HG02759 (cell line): Measurements from ENCODE around the gene HNF1A.

Experiments
- ATAC-seq: cut with Tn5 transposase; IDR thresholded peaks from one replicate; pipeline ENCODE4 v1.9.1; 2021; ENCODE audit warnings: mild to moderate bottlenecking, moderate library complexity; ENCODE audit not compliant: unreplicated experiment

The HNF1A gene

GRCh38 chr12:120956579-120957300 is 21.6 kb upstream of the HNF1A start:
- no peak for ATAC-seq

- no peak for ATAC-seq
Observed at GRCh38 chr12:120959111-120959878, 19.0 kb upstream of the HNF1A start.

- ATAC-seq = no peak
Observed at GRCh38 chr12:120960657-120961056, 17.7 kb upstream of the HNF1A start.

GRCh38 chr12:120961604-120962531 is 16.5 kb upstream of the HNF1A start:
- ATAC-seq = no peak

- ATAC-seq = no peak
Observed at GRCh38 chr12:120962532-120963020, 15.8 kb upstream of the HNF1A start.

GRCh38 chr12:120964298-120964697 is 14.0 kb upstream of the HNF1A start:
- no peak for ATAC-seq

- no peak for ATAC-seq
Observed at GRCh38 chr12:120965534-120966091, 12.7 kb upstream of the HNF1A start.

GRCh38 chr12:120970310-120970709 is 8.0 kb upstream of the HNF1A start:
- ATAC-seq = no peak

GRCh38 chr12:120971299-120972180 is 6.8 kb upstream of the HNF1A start:
- no peak for ATAC-seq

- no peak for ATAC-seq
Observed at GRCh38 chr12:120972870-120973543, 5.3 kb upstream of the HNF1A start.

- ATAC-seq = no peak
Observed at GRCh38 chr12:120977531-120978295, 630 bp upstream of the HNF1A start.

- no peak for ATAC-seq
Observed at GRCh38 chr12:120979220-120979861, 998 bp downstream of the HNF1A start.

GRCh38 chr12:120979862-120980696 is 1.7 kb downstream of the HNF1A start:
- ATAC-seq = no peak

GRCh38 chr12:120980800-120981368 is 2.5 kb downstream of the HNF1A start:
- no peak for ATAC-seq

- ATAC-seq = no peak
Observed at GRCh38 chr12:120981407-120981941, 3.1 kb downstream of the HNF1A start.

GRCh38 chr12:120982659-120983058 is 4.3 kb downstream of the HNF1A start:
- ATAC-seq = no peak

GRCh38 chr12:120983759-120984158 is 5.4 kb downstream of the HNF1A start:
- ATAC-seq = no peak
